HepG2 (cell line): ENCODE measurements around the gene TGM2. TPM values are rescaled to one million over a fixed set of nuclear protein-coding genes. Genes with fewer than 3 reads are reported as not detected.

ENCODE experiments used
- FOXP4 ChIP-seq: sonication (generic); formaldehyde crosslinking; IDR thresholded peaks from 2 replicates; pipeline ENCODE4 v1.4.0; 2020; ENCODE audit warnings: missing genetic modification reagents
- MAFG ChIP-seq: sonication (generic); formaldehyde crosslinking; IDR thresholded peaks from 2 replicates; pipeline ENCODE4 v1.5.1; 2020; ENCODE audit warnings: mild to moderate bottlenecking, missing genetic modification reagents
- NFKB2 ChIP-seq: sonication (generic); formaldehyde crosslinking; IDR thresholded peaks from 2 replicates; pipeline ENCODE4 v1.4.0; 2020; ENCODE audit warnings: missing genetic modification reagents, borderline replicate concordance
- ONECUT2 ChIP-seq: sonication (generic); formaldehyde crosslinking; IDR thresholded peaks from 2 replicates; pipeline ENCODE4 v1.4.0; 2020; ENCODE audit warnings: missing genetic modification reagents
- SMYD3 ChIP-seq: sonication (generic); formaldehyde crosslinking; IDR thresholded peaks from 2 replicates; pipeline ENCODE4 v1.8.1; 2023; ENCODE audit warnings: mild to moderate bottlenecking, missing genetic modification reagents
- SRSF1 ChIP-seq: fragments of 200-400 bp; formaldehyde crosslinking; optimal IDR thresholded peaks from 2 replicates; pipeline ENCODE3; 2017; ENCODE audit warnings: mild to moderate bottlenecking, low read depth, low read length, moderate library complexity
- SYNCRIP ChIP-seq: fragments of 200-400 bp; formaldehyde crosslinking; IDR thresholded peaks from 2 replicates; pipeline ENCODE4 v1.6.1; 2018; ENCODE audit warnings: mild to moderate bottlenecking, low read depth, low read length; ENCODE audit not compliant: insufficient read depth
- TCF7 ChIP-seq: sonication (generic); IDR thresholded peaks from 2 replicates; pipeline ENCODE4 v1.6.1; 2016; ENCODE audit warnings: antibody characterized with exemption, low read depth
- ZBTB38 ChIP-seq: sonication (generic); formaldehyde crosslinking; IDR thresholded peaks from 2 replicates; pipeline ENCODE4 v1.5.1; 2020; ENCODE audit warnings: mild to moderate bottlenecking, missing genetic modification reagents
- ZKSCAN5 ChIP-seq: sonication (generic); formaldehyde crosslinking; IDR thresholded peaks from 2 replicates; pipeline ENCODE4 v1.5.1; 2020; ENCODE audit warnings: mild to moderate bottlenecking, missing genetic modification reagents
- ZNF343 ChIP-seq: sonication (generic); formaldehyde crosslinking; IDR thresholded peaks from 2 replicates; pipeline ENCODE4 v1.4.0; 2020; ENCODE audit warnings: mild to moderate bottlenecking, missing genetic modification reagents
- ZNF670 ChIP-seq: sonication (generic); formaldehyde crosslinking; IDR thresholded peaks from 2 replicates; pipeline ENCODE4 v1.8.0; 2022; ENCODE audit warnings: mild to moderate bottlenecking, missing genetic modification reagents, borderline replicate concordance
- ZNF776 ChIP-seq: sonication (generic); formaldehyde crosslinking; IDR thresholded peaks from 2 replicates; pipeline ENCODE4 v1.4.0; 2020; ENCODE audit warnings: mild to moderate bottlenecking, missing genetic modification reagents
- ZNF883 ChIP-seq: sonication (generic); formaldehyde crosslinking; IDR thresholded peaks from 2 replicates; pipeline ENCODE4 v1.5.1; 2020; ENCODE audit warnings: mild to moderate bottlenecking, missing genetic modification reagents; ENCODE audit errors: not compliant biosample characterization
- polyA plus RNA-seq, 8 experiments: library from polyadenylated mRNA; depleted of rRNA in 3 of 8; stranded (reverse) in 7 of 8; unstranded in 1 of 8; fragments of >200 nt; fragmentation: Illumina TruSeq in 4 of 8; extraction: Trizol in 4 of 8; gene quantifications; 2 replicates each; pipeline versions ENCODE4 v1.2.1 to v1.2.3, GENCODE V29; 2011 to 2016; ENCODE audit warnings: low read depth in 4 of 8, missing spikeins in 1 of 8, mixed read lengths in 1 of 8; ENCODE audit not compliant: insufficient read depth in 1 of 8
- total RNA-seq, 5 experiments: library from RNA; depleted of rRNA; stranded (reverse); fragments of >200 nt; fragmentation: Illumina TruSeq; extraction: Trizol; gene quantifications; 2 replicates each; pipeline ENCODE4 v1.2.3, GENCODE V29; 2016; ENCODE audit warnings: low read depth in 1 of 5
- TF ChIP-seq, protein P1 (sequence below): sonication (generic); formaldehyde crosslinking; IDR thresholded peaks from 2 replicates; pipeline ENCODE4 v1.5.0; 2020; ENCODE audit warnings: missing genetic modification reagents
- TF ChIP-seq, protein P2 (sequence below): sonication (generic); formaldehyde crosslinking; IDR thresholded peaks from 2 replicates; pipeline ENCODE4 v1.4.0; 2020; ENCODE audit warnings: mild to moderate bottlenecking, missing genetic modification reagents
- TF ChIP-seq, protein P3 (sequence below): sonication (generic); formaldehyde crosslinking; IDR thresholded peaks from 2 replicates; pipeline ENCODE4 v1.5.0; 2020; ENCODE audit warnings: mild to moderate bottlenecking, missing genetic modification reagents

TGM2 gene
- total and polyA plus RNA-seq, 2 of the 13 experiments (the other 11 are each of a cell fraction or from before 2014, with no cell fraction given) = 4.2 to 46.4 TPM

DNA sequence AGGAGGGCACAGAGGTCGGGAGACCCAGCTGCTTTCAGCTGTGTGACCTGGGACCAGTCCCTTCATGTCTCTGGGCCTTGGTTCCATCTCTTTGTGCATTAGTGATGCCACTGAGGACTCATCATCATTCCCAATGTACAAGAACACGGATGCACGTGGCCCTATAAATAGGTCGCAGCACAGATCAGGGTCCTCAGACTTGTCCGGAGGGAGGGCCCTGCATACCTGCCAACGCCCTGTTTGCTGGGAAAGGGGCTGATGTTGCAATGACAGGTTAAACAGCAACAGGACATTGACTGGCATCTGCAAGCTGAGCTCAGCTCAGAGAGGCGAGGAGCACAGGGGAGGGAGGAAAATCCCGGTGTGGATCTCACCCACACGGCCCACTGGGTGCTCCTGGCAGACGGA, 21.8 kb downstream of the TGM2 start (continued):
- TF ChIP-seq, protein P1, sequence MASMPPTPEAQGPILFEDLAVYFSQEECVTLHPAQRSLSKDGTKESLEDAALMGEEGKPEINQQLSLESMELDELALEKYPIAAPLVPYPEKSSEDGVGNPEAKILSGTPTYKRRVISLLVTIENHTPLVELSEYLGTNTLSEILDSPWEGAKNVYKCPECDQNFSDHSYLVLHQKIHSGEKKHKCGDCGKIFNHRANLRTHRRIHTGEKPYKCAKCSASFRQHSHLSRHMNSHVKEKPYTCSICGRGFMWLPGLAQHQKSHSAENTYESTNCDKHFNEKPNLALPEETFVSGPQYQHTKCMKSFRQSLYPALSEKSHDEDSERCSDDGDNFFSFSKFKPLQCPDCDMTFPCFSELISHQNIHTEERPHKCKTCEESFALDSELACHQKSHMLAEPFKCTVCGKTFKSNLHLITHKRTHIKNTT (CRISPR knock-in tag) = no peak
- TF ChIP-seq ZBTB38 (CRISPR knock-in tag) (peak; percentile 83), TCF7 (peak; percentile 57; the same call in 1 of the 2 replicates), NFKB2 (peak; percentile 87; the same call in 1 of the 2 replicates), ONECUT2 (CRISPR knock-in tag) (no peak), MAFG (no peak), SYNCRIP (no peak), ZNF776 (CRISPR knock-in tag) (no peak; the same call in 1 of the 2 replicates), FOXP4 (CRISPR knock-in tag) (peak; percentile 98), SRSF1 (peak; percentile 77), ZNF670 (peak; percentile 98), ZNF343 (peak; percentile 67; the same call in 1 of the 2 replicates), ZKSCAN5 (CRISPR knock-in tag) (no peak), ZNF883 (no peak), SMYD3 (CRISPR knock-in tag) (peak; percentile 99; the same call in 1 of the 2 replicates)
- TF ChIP-seq, protein P2, sequence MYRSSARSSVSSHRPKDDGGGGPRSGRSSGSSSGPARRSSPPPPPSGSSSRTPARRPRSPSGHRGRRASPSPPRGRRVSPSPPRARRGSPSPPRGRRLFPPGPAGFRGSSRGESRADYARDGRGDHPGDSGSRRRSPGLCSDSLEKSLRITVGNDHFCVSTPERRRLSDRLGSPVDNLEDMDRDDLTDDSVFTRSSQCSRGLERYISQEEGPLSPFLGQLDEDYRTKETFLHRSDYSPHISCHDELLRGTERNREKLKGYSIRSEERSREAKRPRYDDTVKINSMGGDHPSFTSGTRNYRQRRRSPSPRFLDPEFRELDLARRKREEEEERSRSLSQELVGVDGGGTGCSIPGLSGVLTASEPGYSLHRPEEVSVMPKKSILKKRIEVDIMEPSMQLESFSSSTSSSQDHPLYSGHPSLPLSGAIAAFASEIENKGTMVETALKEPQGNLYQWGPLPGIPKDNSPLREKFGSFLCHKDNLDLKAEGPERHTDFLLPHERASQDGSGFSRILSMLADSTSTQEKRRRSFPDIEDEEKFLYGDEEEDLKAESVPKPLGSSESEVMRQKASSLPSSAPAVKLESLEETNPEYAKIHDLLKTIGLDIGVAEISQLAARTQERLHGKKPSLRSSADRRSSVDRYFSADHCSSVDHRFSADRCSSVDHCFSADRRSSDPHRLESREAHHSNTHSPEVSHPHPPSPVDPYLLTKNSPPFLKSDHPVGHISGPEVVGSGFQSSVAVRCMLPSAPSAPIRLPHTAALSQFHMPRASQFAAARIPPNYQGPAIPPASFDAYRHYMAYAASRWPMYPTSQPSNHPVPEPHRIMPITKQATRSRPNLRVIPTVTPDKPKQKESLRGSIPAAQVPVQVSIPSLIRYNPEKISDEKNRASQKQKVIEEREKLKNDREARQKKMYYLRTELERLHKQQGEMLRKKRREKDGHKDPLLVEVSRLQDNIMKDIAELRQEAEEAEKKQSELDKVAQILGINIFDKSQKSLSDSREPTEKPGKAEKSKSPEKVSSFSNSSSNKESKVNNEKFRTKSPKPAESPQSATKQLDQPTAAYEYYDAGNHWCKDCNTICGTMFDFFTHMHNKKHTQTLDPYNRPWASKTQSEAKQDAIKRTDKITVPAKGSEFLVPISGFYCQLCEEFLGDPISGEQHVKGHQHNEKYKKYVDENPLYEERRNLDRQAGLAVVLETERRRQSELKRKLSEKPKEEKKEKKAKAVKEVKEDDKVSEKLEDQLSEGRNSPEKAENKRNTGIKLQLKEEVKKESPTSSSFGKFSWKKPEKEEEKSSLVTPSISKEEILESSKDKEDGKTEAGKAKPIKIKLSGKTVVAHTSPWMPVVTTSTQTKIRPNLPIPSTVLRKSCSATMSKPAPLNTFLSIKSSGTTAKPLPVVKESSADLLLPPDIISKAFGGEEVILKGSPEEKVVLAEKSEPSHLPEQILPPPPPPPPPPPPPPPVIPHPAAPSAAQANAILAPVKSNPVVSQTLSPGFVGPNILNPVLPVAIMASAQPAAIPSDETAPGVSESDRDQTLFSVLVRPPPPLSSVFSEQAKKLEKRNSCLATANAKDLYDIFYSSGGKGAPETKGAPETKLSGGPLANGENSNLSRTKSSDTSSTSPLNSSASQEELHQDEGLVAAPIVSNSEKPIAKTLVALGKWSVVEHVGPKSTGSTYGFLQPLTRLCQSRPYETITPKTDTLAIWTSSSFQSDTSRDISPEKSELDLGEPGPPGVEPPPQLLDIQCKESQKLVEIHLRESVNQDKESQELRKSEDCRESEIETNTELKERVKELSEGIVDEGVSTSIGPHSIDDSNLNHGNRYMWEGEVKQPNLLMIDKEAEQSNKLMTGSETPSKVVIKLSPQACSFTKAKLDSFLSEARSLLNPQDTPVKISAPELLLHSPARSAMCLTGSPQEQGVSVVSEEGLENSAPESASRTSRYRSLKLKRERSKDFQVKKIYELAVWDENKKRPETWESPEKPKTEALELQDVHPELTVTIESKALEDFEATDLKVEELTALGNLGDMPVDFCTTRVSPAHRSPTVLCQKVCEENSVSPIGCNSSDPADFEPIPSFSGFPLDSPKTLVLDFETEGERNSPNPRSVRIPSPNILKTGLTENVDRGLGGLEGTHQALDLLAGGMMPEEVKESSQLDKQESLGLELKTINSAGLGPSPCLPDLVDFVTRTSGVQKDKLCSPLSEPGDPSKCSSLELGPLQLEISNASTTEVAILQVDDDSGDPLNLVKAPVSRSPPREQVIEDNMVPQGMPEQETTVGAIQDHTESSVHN (CRISPR knock-in tag) = peak; percentile 98
- TF ChIP-seq, protein P3, sequence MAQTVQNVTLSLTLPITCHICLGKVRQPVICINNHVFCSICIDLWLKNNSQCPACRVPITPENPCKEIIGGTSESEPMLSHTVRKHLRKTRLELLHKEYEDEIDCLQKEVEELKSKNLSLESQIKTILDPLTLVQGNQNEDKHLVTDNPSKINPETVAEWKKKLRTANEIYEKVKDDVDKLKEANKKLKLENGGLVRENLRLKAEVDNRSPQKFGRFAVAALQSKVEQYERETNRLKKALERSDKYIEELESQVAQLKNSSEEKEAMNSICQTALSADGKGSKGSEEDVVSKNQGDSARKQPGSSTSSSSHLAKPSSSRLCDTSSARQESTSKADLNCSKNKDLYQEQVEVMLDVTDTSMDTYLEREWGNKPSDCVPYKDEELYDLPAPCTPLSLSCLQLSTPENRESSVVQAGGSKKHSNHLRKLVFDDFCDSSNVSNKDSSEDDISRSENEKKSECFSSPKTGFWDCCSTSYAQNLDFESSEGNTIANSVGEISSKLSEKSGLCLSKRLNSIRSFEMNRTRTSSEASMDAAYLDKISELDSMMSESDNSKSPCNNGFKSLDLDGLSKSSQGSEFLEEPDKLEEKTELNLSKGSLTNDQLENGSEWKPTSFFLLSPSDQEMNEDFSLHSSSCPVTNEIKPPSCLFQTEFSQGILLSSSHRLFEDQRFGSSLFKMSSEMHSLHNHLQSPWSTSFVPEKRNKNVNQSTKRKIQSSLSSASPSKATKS (CRISPR knock-in tag) = peak; percentile 79
